SW 1271 (cell line): ENCODE measurements around the gene EZH2.

Experiments
- DNase-seq, 2 experiments: peaks; one replicate each; lab custom pipeline; 2025; lab: John Stamatoyannopoulos, UW

Gene EZH2

GRCh38 chr7:148763622-148764021 is 120.5 kb downstream of the EZH2 start:
- no peak for DNase-seq

- DNase-seq = no peak
These were observed 122.4 kb downstream of the EZH2 start for GRCh38 chr7:148761499-148762278.
